Stimulated activated CD4-positive, alpha-beta T cell treated with anti-CD3 and anti-CD28 coated beads, Interleukin-1b, Interleukin-23, amount 100 ng/mL, for 1 hour (primary cell): ENCODE measurements around the gene SLC22A7.

ENCODE experiments used
- DNase-seq, 2 donors: peaks; one replicate each; pipeline ENCODE4 v3.0.0-alpha.2; 2020; ENCODE audit warnings: low read depth in 2 of 2

SLC22A7 gene

DNA sequence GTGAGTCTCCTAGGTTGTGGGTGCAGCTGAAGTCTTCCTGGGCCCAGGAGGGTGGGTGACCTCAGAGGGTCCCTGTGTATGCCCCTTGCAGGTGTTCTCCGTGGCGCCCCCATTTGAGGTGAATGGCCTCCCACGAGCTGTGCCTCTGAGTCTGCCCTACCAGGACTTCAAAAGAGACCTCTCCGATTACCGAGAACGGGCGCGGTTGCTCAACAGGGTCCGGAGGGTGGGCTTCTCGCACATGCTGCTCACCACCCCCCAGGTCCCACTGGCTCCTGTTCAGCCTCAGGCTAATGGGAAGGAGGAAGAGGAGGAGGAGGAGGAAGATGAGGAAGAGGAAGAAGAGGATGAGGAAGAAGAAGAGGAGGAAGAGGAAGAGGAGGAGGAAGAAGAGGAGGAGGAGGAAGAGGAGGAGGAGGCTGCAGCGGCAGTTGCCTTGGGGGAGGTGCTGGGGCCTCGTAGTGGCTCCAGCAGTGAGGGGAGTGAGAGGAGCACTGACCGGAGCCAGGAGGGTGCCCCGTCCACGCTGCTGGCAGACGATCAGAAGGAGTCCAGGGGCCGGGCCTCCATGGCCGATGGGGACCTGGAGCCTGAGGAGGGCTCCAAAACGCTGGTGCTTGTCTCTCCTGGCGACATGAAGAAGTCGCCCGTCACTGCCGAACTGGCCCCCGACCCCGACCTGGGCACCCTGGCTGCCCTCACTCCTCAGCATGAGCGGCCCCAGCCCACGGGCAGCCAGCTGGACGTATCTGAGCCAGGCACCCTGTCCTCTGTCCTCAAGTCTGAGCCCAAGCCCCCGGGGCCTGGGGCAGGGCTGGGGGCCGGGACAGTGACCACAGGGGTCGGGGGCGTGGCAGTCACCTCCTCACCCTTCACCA lies 15.2 kb upstream of the SLC22A7 start:
- DNase-seq, result no peak

DNA sequence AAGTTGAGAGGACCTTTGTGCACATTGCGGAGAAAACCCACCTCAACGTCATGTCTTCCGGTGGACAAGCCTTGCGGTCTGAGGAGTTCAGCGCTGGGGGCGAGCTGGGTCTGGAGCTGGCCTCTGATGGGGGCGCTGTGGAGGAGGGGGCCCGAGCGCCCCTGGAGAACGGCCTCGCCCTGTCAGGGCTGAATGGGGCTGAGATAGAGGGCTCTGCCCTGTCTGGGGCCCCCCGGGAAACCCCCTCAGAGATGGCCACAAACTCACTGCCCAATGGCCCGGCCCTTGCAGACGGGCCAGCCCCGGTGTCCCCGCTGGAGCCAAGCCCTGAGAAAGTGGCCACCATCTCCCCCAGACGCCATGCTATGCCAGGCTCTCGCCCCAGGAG lies 14.6 kb upstream of the SLC22A7 start:
- no peak for DNase-seq

DNA sequence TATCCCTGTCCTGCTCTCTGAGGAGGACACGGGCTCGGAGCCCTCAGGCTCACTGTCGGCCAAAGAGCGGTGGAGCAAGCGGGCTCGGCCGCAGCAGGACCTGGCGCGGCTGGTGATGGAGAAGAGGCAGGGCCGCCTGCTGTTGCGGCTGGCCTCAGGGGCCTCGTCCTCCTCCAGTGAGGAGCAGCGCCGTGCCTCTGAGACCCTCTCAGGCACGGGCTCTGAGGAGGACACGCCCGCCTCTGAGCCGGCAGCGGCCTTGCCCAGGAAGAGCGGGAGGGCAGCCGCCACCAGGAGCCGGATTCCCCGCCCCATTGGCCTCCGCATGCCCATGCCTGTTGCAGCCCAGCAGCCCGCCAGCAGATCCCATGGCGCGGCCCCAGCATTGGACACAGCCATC lies 14.2 kb upstream of the SLC22A7 start:
- DNase-seq, result no peak

DNA sequence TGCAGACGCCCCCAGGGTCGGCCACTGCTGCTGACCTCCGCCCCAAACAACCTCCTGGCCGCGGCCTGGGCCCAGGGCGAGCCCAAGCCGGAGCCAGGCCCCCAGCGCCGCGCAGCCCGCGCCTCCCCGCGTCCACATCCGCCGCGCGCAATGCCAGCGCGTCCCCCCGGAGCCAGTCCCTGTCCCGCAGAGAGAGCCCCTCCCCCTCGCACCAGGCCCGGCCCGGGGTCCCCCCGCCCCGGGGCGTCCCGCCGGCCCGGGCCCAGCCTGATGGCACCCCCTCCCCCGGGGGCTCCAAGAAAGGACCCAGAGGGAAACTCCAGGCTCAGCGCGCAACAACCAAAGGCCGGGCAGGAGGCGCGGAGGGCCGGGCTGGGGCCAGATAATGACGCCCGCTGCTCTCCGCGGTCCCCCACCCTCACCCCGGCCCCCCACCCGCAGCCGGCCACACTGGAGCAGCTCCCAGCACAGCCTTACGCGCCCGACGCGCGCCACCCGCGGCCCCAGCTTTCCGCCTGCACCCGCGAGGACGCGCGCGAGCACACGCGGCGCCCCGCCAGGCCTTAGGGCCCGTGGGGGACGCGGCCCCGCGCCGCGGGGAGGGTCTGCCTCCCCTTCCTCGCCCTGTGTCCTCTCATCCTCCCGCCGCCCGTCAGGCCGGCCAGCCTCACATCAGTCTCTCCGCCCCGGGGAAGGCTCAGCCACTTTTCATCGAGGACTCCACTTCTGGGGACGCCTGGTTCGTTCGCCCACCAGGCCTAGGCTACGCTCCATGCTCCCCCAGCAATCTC lies 12.9 kb upstream of the SLC22A7 start:
- no peak for DNase-seq

DNA sequence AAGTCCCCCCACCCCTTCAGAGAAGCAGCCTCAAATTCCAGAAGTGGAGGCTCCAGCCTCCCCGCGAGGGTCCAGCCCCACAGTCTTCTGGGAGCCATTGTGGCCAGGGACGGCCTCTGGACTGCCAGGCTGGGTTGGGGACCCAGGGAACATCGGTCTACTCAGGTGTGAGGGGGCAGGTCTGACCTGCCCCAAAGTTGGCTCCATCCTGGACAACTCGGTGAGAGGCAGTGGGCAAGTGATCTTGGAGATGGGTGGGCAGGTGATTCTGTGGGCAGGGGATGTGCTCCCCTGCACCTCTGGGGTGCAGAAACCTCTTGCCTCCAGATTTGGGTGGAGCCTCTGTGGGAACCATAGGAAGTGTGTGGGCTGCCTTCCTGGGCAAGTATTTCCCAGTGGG lies 12.2 kb upstream of the SLC22A7 start:
- no peak for DNase-seq

DNA sequence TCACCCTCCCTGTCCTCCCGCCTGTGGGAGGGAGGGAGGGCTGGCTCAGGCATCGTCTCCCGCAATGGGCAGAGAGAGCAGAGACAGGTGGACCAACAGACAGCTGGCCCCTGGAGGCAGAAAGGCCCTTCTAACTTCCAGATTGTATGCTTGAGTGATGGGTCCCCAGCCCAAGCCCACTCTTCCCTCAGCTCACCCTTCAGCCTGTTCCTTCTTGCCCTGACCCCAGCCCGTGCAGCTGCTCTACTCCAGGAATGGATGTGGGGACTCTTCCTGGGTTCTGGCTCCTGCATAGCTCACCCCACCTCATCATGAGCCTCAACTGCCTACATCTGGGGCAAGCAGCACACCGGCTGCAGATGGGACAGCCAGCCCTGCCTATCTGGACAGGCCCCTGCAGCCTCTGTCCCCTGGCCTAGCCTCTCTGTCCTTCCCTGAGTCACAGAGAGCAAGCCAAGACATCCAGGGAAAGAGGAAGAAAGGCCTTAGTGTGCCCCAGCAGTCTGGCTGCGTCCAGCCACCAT lies 11.5 kb upstream of the SLC22A7 start:
- DNase-seq, result no peak

DNA sequence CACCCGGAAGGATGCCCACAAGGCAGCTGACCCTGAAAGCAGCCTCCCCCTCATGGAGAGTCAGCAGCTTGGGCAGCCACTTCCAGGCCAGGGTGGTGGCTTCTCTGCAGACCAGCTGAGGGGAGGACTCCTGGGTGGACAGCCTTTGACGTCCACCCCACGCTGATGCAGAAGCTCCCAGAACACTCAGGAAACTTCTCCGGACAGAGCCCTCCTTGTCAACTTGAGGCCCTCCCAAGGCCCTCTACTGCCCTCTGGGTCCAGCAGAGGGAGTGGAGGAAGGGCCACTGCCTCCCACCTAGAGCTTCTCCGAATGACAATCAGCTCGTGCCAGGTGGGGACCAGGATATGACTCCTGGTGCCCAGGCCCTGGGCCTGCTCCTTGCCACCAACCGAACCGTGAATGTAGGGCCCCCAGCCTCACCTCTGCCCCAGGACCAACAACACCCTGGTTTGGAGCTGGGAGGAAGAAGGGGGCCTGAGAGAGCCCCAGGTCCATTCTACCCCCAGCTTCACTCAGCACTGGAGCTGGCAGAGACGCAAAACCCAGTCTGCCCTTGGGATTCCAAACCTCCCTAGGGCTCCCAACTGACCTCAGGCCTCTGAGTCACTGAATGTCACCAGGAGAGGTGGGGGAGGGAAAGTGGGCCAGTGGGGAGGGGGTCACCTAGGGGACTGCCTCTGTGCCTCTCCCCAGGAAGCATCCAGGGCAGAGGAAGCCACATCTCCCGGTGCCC lies 10.9 kb upstream of the SLC22A7 start:
- no peak for DNase-seq

DNA sequence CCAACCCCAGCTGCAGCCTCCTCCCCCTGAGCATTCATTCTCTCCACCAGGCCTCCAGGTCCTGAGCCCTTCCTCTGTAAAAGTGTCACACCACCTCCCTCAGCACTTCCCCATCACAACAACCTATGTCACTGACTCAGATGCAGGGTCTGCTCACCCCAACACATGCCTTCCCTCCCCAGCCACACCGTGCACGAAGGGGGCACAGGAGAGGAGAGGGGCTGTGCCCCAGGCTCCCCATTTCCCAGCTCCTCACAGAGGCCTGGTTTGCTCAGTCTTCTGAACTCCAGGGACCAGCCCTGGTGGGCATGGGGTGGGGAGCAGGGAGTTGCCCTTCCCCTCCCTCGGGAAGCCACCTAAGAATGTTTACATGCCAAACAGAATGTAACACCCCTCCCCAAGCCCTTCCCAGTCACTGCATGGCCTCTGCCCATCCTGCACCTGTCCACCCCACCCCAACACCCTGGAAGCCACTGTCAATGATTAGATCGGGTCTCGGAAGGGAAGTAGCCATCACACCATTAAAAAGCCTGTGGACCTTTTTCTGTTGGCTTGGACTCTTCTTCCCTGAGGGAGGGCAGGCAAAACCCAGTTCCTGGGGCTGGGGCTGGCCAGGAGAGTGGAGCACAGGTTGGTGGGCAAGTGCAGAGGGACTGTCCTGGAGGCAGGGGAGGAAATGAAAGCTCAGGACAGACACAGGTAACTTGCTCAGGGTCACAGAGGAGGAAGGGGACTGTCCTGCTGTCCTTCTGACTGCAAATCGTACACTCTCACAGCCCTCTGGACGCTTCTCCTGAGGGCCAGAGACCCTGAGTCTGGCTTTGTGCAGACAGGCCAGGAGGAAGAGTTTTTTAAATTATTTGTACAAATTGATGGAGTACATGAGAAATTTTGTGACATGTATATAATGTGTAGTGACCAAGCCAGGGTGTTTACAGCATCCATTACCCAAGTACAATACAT lies 10.1 kb upstream of the SLC22A7 start:
- DNase-seq, result no peak

DNA sequence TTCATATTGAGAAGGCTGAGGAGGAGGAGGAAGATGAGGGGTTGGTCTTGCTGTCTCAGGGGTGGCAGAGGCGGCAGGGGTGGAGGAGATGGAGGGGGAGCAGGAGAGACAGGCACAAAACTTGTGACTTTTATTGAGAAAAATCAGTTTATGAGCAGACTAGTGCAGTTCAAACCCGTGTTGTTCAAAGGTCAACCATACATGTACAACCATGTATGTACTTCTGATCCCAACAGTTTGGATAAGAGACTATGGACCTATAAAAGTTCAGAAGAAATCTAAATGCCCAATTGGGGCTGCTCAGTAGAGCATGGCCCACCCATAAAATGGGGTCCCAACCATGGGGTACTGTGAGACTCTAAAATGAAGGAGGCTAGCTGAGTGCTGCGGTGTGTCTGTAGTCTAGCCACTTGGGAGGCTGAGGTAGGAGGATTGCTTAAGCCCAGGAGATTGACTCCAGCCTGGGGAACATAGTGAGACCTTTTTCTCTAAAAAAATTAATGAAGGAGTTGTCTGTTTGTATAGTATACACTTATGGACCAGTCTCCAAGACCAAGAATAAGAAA lies 7.6 kb upstream of the SLC22A7 start:
- DNase-seq, result no peak

DNA sequence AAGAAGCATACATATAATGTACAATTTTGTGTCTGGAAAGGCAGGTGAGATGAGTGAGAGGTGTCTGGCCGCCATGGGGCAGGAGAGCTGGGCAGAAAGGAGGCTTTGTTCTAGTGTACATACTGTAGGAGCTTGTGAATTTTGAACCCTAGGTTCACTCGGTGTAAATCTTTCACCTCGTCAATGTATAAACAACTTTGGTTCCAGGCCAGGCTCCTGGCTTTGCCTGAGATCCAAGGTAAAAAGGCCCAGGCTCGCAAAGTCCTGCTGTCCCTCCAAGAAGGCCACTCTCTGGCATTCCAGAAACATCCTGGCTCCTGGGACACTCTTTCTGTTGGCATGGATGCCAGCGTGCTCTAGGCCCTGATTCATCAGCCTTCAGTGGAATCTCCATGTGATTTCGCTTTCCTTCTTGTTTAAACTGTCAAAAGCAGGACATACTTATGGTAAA lies 7.1 kb upstream of the SLC22A7 start:
- no peak for DNase-seq

DNA sequence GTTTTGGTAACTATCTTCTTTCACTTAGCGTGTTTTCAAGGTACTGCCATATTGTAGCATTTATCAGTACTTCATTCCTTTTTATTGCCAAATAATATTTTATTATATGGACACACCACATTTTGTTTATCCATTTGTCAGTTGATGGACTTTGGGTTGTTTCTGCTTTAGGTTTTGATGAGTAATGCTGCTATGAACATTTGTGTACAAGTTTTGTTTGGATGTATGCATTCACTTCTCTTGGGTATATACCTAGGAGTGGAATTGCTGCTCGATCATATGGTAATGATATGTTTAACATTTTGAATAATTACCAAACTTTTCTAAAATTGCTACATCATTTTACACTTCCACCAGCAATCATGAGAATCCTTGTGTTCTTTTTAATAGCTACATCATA lies 6.4 kb upstream of the SLC22A7 start:
- no peak for DNase-seq

DNA sequence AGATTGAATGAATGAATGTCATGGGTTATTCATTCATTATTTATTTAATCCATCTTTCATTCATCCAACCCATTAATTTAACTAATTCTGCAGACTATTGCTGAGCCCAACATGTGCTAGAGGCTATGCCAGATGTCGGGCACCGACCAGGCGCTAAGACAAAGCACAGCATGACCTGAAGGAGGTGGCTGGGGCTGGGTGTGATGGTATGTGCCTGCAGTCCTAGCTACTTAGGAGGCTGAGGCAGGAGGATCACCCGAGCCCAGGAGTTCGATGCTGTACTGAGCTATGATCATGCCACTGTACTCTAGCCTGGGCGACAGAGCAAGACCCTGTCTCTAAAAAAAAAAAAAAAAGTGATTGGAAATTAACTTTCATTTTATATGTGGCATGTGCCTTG lies 5.7 kb upstream of the SLC22A7 start:
- DNase-seq, result no peak

DNA sequence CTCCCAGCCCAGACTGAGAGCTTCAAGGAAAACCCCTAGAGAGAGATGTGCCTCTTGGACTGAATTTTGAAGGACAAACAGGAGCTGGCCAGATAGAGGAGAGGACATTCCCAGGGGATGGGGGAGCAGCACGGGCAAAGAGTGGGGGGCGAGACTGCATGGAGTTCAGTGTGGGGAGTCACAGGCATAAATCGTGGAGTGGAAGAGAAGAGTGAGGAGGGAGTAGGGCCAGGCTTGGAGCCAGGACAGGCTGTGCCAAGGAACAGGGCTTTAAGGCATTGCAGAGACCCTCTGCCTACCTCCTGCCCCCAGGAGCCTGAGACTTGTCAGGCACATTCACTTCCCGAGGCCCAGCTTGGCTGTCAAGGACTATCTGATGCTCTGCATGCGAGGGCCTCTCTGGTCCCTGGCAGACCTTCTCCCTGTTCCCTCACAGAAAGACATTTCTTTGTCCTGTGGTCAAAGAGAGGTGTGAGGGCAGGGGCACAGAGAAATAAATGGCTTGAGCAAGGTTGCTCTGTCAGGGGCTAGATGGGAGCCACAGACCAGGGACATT lies 5.2 kb upstream of the SLC22A7 start:
- no peak for DNase-seq

DNA sequence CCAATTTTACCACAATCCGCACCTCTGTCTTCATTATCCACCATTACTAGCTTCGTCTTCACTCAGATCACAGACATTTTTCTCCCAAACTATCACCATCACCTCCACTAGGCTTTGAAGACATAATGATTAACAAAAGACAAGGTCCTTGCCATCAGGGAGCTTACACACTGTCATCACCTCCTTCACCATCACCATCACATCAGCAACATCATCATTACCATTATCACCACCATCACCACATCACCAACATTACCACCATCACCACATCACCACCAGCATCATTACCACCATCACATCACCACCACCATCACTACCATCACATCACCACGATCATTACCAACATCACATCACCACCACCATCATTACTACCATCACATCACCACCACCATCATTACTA lies 4.4 kb upstream of the SLC22A7 start:
- no peak for DNase-seq

DNA sequence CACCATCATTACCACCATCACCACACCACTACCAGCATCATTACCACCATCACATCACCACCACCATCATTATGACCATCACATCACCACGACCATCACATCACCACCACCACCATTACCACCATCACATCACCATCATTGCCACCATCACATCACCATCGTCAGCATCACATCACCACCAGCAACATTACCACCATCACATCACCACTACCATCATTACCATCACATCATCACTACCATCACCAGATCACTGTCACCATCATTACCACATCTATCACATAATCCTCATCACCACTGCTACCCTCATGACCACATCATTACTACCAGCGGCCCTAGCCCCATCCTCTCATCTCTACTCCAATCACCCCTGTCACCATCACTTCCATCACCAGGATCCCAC lies 3.5 kb upstream of the SLC22A7 start:
- DNase-seq, result no peak

DNA sequence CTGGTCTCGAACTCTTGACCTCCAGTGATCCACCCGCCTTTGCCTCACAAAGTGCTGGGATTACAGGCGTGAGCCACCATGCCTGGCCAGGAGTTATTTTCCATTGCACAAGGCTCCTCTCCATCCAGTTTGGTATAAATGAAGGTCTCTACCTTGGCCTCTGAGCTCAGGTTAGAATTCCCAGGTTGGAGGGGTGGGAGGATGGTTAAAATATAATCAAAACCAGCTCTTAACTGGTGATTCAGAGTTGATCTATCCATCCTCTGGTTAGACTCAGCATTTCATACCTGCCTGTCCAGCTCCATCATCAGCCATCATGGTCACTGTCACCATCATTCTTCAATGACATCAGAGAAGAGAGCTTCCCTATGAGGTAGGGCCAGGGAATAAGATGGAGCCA lies 2.6 kb upstream of the SLC22A7 start:
- DNase-seq, result no peak

DNA sequence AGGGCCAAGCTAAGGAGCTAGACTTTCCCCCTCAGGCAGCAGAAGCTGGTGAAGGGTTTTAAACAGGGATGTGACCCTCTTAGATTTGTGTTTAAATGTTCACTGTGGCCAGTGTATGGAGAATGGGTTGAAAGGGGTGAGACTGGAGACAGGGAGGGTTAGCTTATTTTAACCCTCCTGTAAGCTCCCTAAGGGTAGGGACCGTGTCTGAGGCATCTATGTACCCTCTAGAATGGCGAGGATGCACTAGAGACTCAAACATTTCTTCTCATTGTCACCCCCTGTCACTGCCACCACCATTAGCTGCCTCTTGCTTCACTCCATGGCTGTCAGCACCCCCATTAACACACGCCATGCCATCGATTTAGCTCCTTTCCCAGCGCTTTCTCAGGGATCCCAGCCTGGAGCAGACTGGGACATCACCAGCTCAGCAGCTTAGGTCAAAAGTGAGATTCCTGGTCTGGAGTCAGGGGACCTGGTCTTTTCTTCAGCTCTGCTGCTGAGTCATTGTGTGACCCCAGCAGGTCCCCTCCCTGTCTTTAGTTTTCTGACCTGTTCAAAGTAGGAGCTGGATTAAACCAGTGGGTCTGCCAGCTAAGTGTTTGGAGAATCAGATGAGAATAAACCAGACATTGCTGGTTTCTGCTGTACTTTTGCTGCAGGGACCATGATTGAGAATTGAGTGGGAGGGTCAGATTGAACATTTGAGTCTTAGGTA lies 1.1 kb upstream of the SLC22A7 start:
- no peak for DNase-seq

DNA sequence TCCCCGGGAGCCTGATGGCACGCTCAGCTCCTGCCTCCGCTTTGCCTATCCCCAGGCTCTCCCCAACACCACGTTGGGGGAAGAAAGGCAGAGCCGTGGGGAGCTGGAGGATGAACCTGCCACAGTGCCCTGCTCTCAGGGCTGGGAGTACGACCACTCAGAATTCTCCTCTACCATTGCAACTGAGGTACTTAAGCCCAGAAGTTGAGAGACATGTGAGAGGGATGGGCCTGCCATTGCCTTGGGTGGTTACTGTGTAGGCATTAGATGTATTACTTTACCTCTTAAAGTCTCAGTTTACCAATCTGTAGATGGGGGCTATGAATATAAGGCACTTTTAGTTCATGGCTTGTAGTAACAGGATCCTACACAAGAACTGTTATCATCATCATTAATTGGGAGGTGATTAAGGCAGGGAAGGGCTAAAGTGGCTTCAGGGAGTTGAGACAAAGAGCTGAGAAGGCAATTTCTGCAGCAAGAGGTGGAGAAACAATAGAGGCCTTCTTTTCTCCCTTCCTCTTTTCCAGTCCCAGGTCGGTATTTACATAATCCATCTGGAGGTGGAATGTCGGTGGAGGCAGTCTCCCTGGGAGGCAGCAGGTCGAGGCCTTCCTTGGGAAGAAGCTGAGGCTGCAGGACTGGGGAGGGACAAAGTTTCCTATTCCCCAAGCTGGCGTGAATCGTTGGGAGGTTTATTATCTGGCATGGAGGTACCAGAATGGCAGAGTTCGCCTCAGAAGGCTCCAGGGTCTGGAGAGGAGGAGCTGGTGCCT lies 691 bp downstream of the SLC22A7 start:
- no peak for DNase-seq
